Gastrocnemius medialis (tissue), 4 donors: ENCODE data around the gene SV2B. TPM values are rescaled to one million over a fixed set of nuclear protein-coding genes. Genes with fewer than 3 reads are reported as not detected.

Experiments
- ATAC-seq, 2 donors: fragments of 150-250 bp; one replicate each; pipeline ENCODE4 v1.9.1; 2016
- DNase-seq, 2 donors: peaks; one replicate each; pipeline ENCODE4 v3.0.0-alpha.2; 2019
- H3K27ac ChIP-seq, 4 donors: fragments of 200-600 bp; sonication (generic); 1 replicate in 1 of 4; 2 replicates in 3 of 4; pipeline ENCODE4 v1.5.1; 2016 to 2018; ENCODE audit warnings: mild to moderate bottlenecking in 2 of 4, moderate library complexity in 1 of 4
- H3K27me3 ChIP-seq, 3 donors: fragments of 200-600 bp; sonication (generic) in 2 of 3; 1 replicate in 1 of 3; 2 replicates in 2 of 3; pipeline versions ENCODE4 v1.5.1 to v1.6.0; 2016 to 2019; ENCODE audit warnings: mild to moderate bottlenecking in 1 of 3, moderate library complexity in 1 of 3
- H3K36me3 ChIP-seq, 2 donors: fragments of 200-600 bp; sonication (generic) in 1 of 2; one replicate each; pipeline ENCODE4 v1.5.1; 2017 to 2018
- H3K4me1 ChIP-seq, 2 donors: fragments of 200-600 bp; sonication (generic) in 1 of 2; one replicate each; pipeline ENCODE4 v1.5.1; 2016 to 2017; ENCODE audit warnings: mild to moderate bottlenecking in 2 of 2
- H3K4me3 ChIP-seq, 4 donors: fragments of 200-600 bp; sonication (generic) in 3 of 4; 1 replicate in 1 of 4; 2 replicates in 3 of 4; pipeline ENCODE4 v1.5.1; 2016 to 2019; ENCODE audit warnings: mild to moderate bottlenecking in 2 of 4
- H3K9me3 ChIP-seq, 3 donors: fragments of 200-600 bp; sonication (generic) in 2 of 3; 1 replicate in 1 of 3; 2 replicates in 2 of 3; pipeline ENCODE4 v1.5.1; 2016 to 2019
- POLR2A ChIP-seq, 2 donors: fragments of 450-650 bp; IDR thresholded peaks; one replicate each; pipeline ENCODE4 v1.6.1; 2017; ENCODE audit warnings: antibody characterized with exemption in 2 of 2, mild to moderate bottlenecking in 2 of 2, moderate library complexity in 2 of 2
- in situ Hi-C, 4 donors: fragments of 200-750 bp; cut with MboI; loops; one replicate each; pipeline versions ENCODE4 v1.15.0 to v1.8.0; 2017; ENCODE audit warnings: low sequenced_read_pairs in 4 of 4
- intact Hi-C: fragments of 100-400 bp; cut with DNase I; formaldehyde crosslinking; loops from one replicate; pipeline ENCODE4 v1.15.1; 2023; ENCODE audit warnings: low total_unique reads
- total RNA-seq, 4 donors: library from RNA; depleted of rRNA; stranded (reverse); fragments of >200 nt; gene quantifications; one replicate each; pipeline versions ENCODE4 v1.1.0 to v1.2.3, GENCODE V29; 2016
- TF ChIP-seq, protein P1 (sequence below), 5 experiments: fragments of 450-650 bp in 3 of 5; fragments of 200-600 bp in 2 of 5; sonication (generic) in 2 of 5; IDR thresholded peaks in 4 of 5; conservative IDR thresholded peaks in 1 of 5; 1 replicate in 4 of 5; 2 replicates in 1 of 5; pipeline ENCODE4 v1.5.1; 2016 to 2019; ENCODE audit warnings: antibody characterized with exemption in 5 of 5, mild to moderate bottlenecking in 3 of 5, moderate library complexity in 3 of 5

SV2B gene
- total RNA-seq, 4 donors from 2014 or later, result 0.36 to 0.89 (median 0.67) TPM

DNA sequence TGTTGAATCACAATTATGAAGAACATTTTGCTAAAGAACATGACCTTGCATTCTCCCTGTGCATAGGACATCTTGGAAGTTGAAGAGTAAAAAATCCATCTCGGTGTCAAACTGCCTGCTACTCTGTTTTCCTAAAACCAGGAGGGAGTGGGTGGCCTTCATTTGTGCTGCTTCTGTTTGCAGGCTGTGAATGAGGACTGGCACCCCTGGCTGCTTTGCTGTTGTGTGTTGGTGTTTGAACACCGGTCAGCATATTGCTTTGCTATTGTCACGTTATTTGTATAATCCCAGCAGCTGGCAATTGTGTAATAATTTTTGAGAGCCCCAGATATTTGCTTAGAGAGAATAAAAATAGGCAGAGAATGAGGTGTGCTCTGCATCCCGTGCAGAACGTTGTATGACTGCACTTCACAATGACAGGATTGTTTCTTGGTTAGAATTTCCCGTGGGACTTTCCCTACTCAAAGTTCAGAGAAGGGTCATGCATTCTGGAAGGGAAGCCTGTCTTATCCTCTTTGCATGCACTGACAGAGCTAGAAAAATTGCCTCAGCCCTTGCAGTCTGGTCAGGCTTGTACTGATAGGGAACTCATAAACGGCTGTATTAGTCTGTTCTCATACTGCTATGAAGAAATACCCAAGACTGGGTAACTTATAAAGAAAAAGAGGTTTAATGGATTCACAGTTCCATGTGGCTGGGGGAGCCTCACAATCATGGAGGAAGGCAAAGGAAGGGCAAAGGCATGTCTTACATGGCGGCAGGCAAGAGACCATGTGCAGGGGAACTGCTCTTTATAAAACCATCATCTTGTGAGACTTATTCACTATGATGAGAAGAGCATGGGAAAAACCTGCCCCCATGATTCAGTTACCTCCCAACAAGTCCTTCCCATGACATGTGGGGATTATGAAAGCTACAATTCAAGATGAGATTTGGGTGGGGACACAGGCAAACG lies 16.3 kb downstream of the SV2B start:
- TF ChIP-seq, protein P1, sequence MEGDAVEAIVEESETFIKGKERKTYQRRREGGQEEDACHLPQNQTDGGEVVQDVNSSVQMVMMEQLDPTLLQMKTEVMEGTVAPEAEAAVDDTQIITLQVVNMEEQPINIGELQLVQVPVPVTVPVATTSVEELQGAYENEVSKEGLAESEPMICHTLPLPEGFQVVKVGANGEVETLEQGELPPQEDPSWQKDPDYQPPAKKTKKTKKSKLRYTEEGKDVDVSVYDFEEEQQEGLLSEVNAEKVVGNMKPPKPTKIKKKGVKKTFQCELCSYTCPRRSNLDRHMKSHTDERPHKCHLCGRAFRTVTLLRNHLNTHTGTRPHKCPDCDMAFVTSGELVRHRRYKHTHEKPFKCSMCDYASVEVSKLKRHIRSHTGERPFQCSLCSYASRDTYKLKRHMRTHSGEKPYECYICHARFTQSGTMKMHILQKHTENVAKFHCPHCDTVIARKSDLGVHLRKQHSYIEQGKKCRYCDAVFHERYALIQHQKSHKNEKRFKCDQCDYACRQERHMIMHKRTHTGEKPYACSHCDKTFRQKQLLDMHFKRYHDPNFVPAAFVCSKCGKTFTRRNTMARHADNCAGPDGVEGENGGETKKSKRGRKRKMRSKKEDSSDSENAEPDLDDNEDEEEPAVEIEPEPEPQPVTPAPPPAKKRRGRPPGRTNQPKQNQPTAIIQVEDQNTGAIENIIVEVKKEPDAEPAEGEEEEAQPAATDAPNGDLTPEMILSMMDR (IDR thresholded peaks at IDR 0.05 in 4 of 5, conservative IDR thresholded peaks at IDR 0.05 in 1 of 5), result no peak
- TF ChIP-seq POLR2A (IDR thresholded peaks at IDR 0.05), result no peak
- intact Hi-C loops, result no loop called here
- Histone ChIP-seq H3K4me1 (peaks cover 13 to 36% of the 10 kb centered on the region in 2 donors), H3K9me3 (no peaks in the 10 kb centered on the region), H3K36me3 (no peaks in the 10 kb centered on the region), H3K27me3 (peaks cover 0 to 3% (median 0%) of the 10 kb centered on the region in 3 donors), H3K27ac (peak overlapping the region in 1 of 4 donors; percentile 85), H3K4me3 (no peak overlapping the region)
- ATAC-seq (peak; percentile 41 to 66), DNase-seq (peak in 1 of 2 donors; percentile 10)
- in situ Hi-C loops, result no loop called here

- peak; percentile 31 to 40 for ATAC-seq
- intact Hi-C loops, result no loop called here
Observed at GRCh38 chr15:91117375-91117774, 17.3 kb downstream of the SV2B start.

GRCh38 chr15:91118817-91119590 lies 18.9 kb downstream of the SV2B start:
- H3K27me3 ChIP-seq, result no peaks in the 10 kb centered on the region
- no peak overlapping the region for H3K4me3 ChIP-seq
- H3K9me3 ChIP-seq, result no peaks in the 10 kb centered on the region
- peaks cover 13 to 36% of the 10 kb centered on the region in 2 donors for H3K4me1 ChIP-seq
- DNase-seq (peak; percentile 48 to 66), ATAC-seq (peak; percentile 84 to 94)
- peak overlapping the region; percentile 46 to 85 (median 57) for H3K27ac ChIP-seq
- in situ Hi-C loops (no loop called here), intact Hi-C loops (loop anchor here (1.0 kb wide), 2 partner anchors 97 to 146 kb away; no protein-coding TSS in a partner anchor)
- no peak for TF ChIP-seq POLR2A (IDR thresholded peaks at IDR 0.05)
- TF ChIP-seq, protein P1 (IDR thresholded peaks at IDR 0.05 in 4 of 5, conservative IDR thresholded peaks at IDR 0.05 in 1 of 5), result no peak
- H3K36me3 ChIP-seq, result no peaks in the 10 kb centered on the region

More at GRCh38 chr15:91117375-91117774, 17.3 kb downstream of the SV2B start:
- peaks cover 0 to 1% (median 0%) of the 10 kb centered on the region in 3 donors for H3K27me3 ChIP-seq
- TF ChIP-seq, protein P1 (IDR thresholded peaks at IDR 0.05 in 4 of 5, conservative IDR thresholded peaks at IDR 0.05 in 1 of 5), result no peak
- no peak for TF ChIP-seq POLR2A (IDR thresholded peaks at IDR 0.05)
- no peak overlapping the region for H3K4me3 ChIP-seq
- no peaks in the 10 kb centered on the region for H3K36me3 ChIP-seq
- in situ Hi-C loops, result no loop called here
- peak in 1 of 2 donors; percentile 20 for DNase-seq
- H3K9me3 ChIP-seq, result no peaks in the 10 kb centered on the region
- peaks cover 13 to 36% of the 10 kb centered on the region in 2 donors for H3K4me1 ChIP-seq
- H3K27ac ChIP-seq, result peak overlapping the region in 2 of 4 donors; percentile 50 to 85

GRCh38 chr15:91122296-91122695 lies 22.2 kb downstream of the SV2B start:
- Histone ChIP-seq H3K27ac (no peak overlapping the region), H3K4me1 (peaks cover 13 to 27% of the 10 kb centered on the region in 2 donors), H3K4me3 (no peak overlapping the region), H3K9me3 (no peaks in the 10 kb centered on the region), H3K36me3 (no peaks in the 10 kb centered on the region), H3K27me3 (no peaks in the 10 kb centered on the region)
- DNase-seq (no peak), ATAC-seq (no peak)
- intact Hi-C loops, result no loop called here
- TF ChIP-seq POLR2A (IDR thresholded peaks at IDR 0.05), result no peak
- TF ChIP-seq, protein P1 (IDR thresholded peaks at IDR 0.05 in 4 of 5, conservative IDR thresholded peaks at IDR 0.05 in 1 of 5), result no peak
- in situ Hi-C loops, result no loop called here
